Gastroesophageal sphincter (tissue), 3 donors: ENCODE results near the gene SSBP3.

Source experiments
- CTCF ChIP-seq, 4 experiments: fragments of 200-600 bp in 2 of 4; fragments of 450-650 bp in 2 of 4; sonication (generic) in 1 of 4; IDR thresholded peaks; one replicate each; pipeline ENCODE4 v1.5.1; 2017 to 2019; ENCODE audit warnings: antibody characterized with exemption in 4 of 4, mild to moderate bottlenecking in 2 of 4, moderate library complexity in 2 of 4
- POLR2AphosphoS5 ChIP-seq: sonication (generic); formaldehyde crosslinking; IDR thresholded peaks from one replicate; pipeline ENCODE4 v1.6.1; 2017; ENCODE audit warnings: antibody characterized with exemption

GRCh38 chr1:54274448-54274847 is 131.7 kb downstream of the SSBP3 start:
- TF ChIP-seq POLR2AphosphoS5 (no peak), CTCF (IDR thresholded peaks at IDR 0.05) (no peak)
